Activated T-cell treated with anti-CD3 and anti-CD28 coated beads, Interleukin-2, amount 50 U/mL, for 72 hours (primary cell): ENCODE data around the gene POLR2A. TPM values are rescaled to one million over a fixed set of nuclear protein-coding genes. Genes with fewer than 3 reads are reported as not detected.
A peak's percentile ranks its signal among the peaks of the same experiment; 100 is the strongest.

Experiments used
- ATAC-seq, 2 donors: fragments of 150-1000 bp; cut with Tn5 transposase; replicated peaks in 1 of 2; 2 replicates each; pipeline ENCODE4 v1.10.0; 2021; ENCODE audit warnings: moderate library complexity in 2 of 2, mild to moderate bottlenecking in 1 of 2
- DNase-seq, 2 donors: peaks; one replicate each; pipeline ENCODE4 v3.0.0; 2021 to 2022; ENCODE audit warnings: mixed read lengths in 1 of 2
- H3K27ac Mint-ChIP-seq: one replicate; pipeline ENCODE4 v1.8.0; 2022; ENCODE audit warnings: mild to moderate bottlenecking, moderate library complexity, mixed read lengths
- H3K27me3 Mint-ChIP-seq: one replicate; pipeline ENCODE4 v1.8.0; 2022; ENCODE audit warnings: low read depth, mixed read lengths
- H3K36me3 Mint-ChIP-seq, 2 donors: one replicate each; pipeline ENCODE4 v1.8.0; 2022; ENCODE audit warnings: mixed read lengths in 2 of 2, mild to moderate bottlenecking in 1 of 2; ENCODE audit not compliant: insufficient read depth in 2 of 2
- H3K4me1 Mint-ChIP-seq: one replicate; pipeline ENCODE4 v1.8.0; 2022; ENCODE audit warnings: low read depth, mixed read lengths
- H3K4me3 Mint-ChIP-seq, 2 donors: one replicate each; pipeline ENCODE4 v1.8.0; 2022; ENCODE audit warnings: mild to moderate bottlenecking in 2 of 2, mixed read lengths in 2 of 2, moderate library complexity in 2 of 2
- H3K9me3 Mint-ChIP-seq, 2 donors: one replicate each; pipeline ENCODE4 v1.8.0; 2022; ENCODE audit warnings: mixed read lengths in 2 of 2
- total RNA-seq, 2 donors: library from RNA; stranded (reverse); gene quantifications; one replicate each; pipeline ENCODE4 v1.2.3, GENCODE V29; 2022

The POLR2A gene
- total RNA-seq, 2 donors from 2014 or later = 211 to 249 TPM

DNA sequence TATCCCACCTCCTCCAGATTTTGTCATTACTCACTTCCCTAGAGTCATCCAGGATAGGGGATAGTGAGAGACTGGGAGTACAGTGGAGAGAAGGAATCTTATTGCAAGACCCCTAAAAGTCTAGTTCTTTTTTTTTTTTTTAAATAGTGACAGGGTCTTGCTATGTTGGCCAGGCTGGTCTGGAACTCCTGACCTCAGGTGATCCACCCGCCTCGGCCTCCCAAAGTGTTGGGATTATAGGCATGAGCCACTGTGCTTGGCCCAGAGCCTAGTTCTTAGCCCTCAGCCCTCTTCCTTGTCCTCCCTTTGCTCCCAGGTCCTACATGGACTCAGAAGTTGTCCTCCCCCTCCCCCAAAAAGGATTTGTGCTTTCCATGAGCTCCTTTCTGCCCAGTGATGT, 42.0 kb upstream of the POLR2A start:
- DNase-seq = no peak
- Mint-ChIP-seq H3K27ac (no peak overlapping the region), H3K4me1 (peaks cover 48% of the 10 kb centered on the region), H3K36me3 (peaks cover 2 to 6% of the 10 kb centered on the region in 2 donors), H3K9me3 (no peaks in the 10 kb centered on the region), H3K27me3 (peaks cover 75% of the 10 kb centered on the region), H3K4me3 (no peak overlapping the region)
- no peak for ATAC-seq

DNA sequence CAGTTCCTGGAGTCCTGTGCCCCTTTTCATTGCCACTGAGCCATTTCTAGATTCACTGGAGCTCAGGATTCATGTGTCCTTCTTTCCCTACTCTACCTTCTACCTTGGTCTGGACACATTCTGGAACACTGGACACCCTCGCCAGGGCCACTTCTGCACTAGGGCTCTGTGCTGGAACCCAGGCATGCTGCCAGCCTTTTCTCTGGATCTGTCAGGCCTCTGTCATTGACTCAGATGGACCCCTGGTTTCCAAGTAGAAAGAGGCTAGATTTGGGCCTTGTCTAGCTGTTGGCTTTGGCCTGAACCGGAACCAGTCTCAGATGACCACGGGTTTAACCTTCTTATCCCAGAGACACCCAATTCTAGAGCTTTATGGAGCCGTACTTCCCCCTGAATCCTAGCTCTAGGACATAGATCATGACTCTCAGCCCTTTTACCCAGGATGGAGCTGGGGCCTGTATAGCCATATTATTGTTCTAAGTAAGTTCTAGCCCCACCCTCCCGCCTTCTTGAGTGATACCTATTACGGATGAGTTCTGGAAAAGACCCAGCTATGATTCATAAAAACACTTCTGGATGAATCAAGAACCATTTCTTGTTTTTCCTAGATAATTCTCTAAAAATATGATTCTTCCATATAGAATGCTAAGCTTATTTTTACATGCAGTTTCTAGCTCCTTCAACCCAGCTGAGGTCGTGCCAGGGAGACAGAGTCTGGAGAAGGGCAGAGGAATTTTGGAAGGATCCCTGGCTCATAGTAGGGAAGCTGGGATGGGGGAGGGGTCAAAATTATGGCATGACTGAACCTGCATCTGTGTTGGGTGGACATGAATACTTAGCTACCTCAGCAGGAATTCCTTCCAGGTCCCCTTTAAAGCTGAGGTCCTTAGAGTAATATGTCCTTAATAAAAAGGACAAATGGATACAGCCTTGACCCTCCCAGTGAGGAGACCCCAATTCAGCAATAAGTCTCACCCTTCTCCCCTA, 40.4 kb upstream of the POLR2A start:
- Mint-ChIP-seq H3K36me3 (peaks cover 2 to 4% of the 10 kb centered on the region in 2 donors), H3K27me3 (peaks cover 76% of the 10 kb centered on the region), H3K4me3 (no peak overlapping the region), H3K9me3 (peaks cover 0 to 1% of the 10 kb centered on the region in 2 donors), H3K4me1 (peaks cover 39% of the 10 kb centered on the region), H3K27ac (no peak overlapping the region)
- ATAC-seq (no peak), DNase-seq (no peak)

DNA sequence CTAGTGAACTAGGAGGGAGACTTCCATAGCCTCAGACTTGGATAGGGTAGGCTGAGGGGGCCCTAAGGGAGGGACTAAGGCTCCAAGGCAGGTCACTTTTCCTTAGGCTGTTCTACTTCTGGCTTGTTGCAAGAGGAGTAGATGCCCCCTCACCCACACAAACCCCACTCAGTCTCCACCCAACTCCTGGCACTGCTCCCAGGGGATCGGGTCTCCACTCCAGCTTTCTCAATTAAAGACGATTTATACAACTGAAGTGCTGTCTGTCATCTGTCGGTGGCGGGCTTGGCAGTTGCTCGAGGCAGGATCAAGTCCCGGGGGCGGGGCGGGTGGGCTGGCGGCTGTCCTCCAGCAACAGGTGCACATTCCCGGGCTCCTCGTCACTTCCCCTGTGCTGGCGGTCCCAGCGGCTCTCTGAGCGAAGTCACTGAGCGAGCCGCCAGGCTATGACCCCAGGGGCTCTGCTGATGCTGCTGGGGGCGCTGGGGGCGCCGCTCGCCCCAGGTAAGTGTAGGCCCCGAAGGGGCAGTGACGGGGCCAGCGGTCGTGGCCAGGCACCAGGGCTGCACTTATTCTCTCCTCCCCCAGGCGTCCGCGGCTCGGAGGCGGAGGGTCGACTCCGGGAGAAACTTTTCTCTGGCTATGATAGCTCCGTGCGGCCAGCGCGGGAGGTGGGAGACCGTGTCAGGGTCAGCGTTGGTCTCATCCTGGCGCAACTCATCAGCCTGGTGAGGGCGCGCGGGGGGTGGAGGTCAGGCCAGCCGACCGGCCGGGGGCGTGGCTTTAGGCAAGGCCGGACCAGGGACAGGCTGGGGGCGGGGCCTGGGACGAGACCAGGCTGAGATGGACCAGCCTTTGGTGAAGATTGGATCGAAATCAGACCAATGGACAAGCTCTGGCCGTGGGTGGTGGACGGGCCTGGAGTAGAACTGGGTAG, 39.2 kb upstream of the POLR2A start, which contains the start of gene CHRNB1:
CHRNB1 (plus strand) TSS at position 380 of the 937 bp plus-strand sequence; CDS start at position 447, 67 bp downstream.
- ATAC-seq (peak; percentile 35 to 68), DNase-seq (peak; percentile 36 to 43)
- H3K36me3 Mint-ChIP-seq = peaks cover 2 to 5% of the 10 kb centered on the region in 2 donors
- H3K27me3 Mint-ChIP-seq = peaks cover 70% of the 10 kb centered on the region
- H3K4me1 Mint-ChIP-seq = peaks cover 33% of the 10 kb centered on the region
- H3K4me3 Mint-ChIP-seq = peak within 1 kb of the TSS; percentile 82 to 83
- no peak within 1 kb of the TSS for H3K27ac Mint-ChIP-seq
- H3K9me3 Mint-ChIP-seq = peaks cover 0 to 1% of the 10 kb centered on the region in 2 donors

GRCh38 chr17:7445619-7445968, 38.6 kb upstream of the POLR2A start:
- peak; percentile 71 to 84 for ATAC-seq
- peak; percentile 39 to 50 for DNase-seq
- Mint-ChIP-seq H3K4me3 (peak overlapping the region; percentile 82 to 83), H3K27me3 (peaks cover 64% of the 10 kb centered on the region), H3K27ac (no peak overlapping the region), H3K36me3 (peaks cover 0 to 3% of the 10 kb centered on the region in 2 donors), H3K4me1 (peaks cover 26% of the 10 kb centered on the region), H3K9me3 (peaks cover 0 to 1% of the 10 kb centered on the region in 2 donors)

- Mint-ChIP-seq H3K27me3 (peaks cover 39% of the 10 kb centered on the region), H3K9me3 (peaks cover 0 to 1% of the 10 kb centered on the region in 2 donors), H3K36me3 (peaks cover 0 to 3% of the 10 kb centered on the region in 2 donors), H3K27ac (no peak overlapping the region), H3K4me3 (no peak overlapping the region), H3K4me1 (peaks cover 24% of the 10 kb centered on the region)
- no peak for ATAC-seq
- DNase-seq = no peak
Observed at GRCh38 chr17:7448461-7448860, 35.7 kb upstream of the POLR2A start.

GRCh38 chr17:7459961-7460545, 24.1 kb upstream of the POLR2A start:
- H3K4me1 Mint-ChIP-seq = peaks cover 17% of the 10 kb centered on the region
- no peaks in the 10 kb centered on the region for H3K27me3 Mint-ChIP-seq
- DNase-seq (no peak), ATAC-seq (no peak)
- H3K27ac Mint-ChIP-seq = no peak overlapping the region
- no peak overlapping the region for H3K4me3 Mint-ChIP-seq
- H3K36me3 Mint-ChIP-seq = peaks cover 4 to 7% of the 10 kb centered on the region in 2 donors
- H3K9me3 Mint-ChIP-seq = no peaks in the 10 kb centered on the region

DNA sequence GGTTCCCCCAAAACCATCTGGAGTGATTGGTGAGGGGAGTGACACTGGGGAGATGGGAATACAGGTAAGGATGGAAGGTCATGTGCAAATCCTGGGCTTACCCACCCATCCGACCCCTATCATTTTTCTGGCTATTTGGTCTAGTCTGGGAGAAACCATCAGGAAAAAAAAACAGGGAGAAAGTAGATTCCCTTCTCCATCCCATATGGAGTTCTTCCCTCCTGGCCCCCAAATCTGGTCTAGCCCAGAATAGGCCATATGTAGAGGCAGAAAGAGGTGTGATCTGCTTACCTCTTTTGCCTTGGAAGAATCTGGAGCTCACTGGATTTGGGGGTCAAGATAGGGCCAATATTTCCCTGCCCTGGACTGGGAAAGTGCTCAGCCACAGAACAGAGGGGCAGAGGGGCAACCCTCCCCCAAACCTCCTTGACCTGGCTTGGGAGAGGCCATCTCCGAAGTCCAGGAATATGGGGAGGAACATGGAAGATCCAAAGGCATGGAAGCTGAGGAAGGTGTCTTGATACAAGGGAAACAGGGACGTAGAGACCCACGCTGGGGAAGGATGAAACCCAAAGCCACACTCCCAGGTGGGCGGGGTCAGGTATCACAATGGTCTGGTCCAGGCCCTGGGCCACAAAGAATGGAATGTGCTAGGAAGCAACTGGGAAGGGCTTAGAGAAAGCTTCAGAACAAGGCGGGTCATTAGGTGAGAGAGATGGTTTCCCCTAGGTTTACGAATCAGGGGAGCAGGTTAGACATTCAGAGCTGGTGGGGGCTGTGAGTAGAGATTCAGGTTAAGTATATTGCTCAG, 23.1 kb upstream of the POLR2A start:
- Mint-ChIP-seq H3K4me1 (peaks cover 13% of the 10 kb centered on the region), H3K36me3 (peaks cover 0 to 1% of the 10 kb centered on the region in 2 donors), H3K4me3 (no peak overlapping the region), H3K9me3 (no peaks in the 10 kb centered on the region), H3K27me3 (no peaks in the 10 kb centered on the region), H3K27ac (peak overlapping the region; percentile 29)
- ATAC-seq (no peak), DNase-seq (no peak)

DNA sequence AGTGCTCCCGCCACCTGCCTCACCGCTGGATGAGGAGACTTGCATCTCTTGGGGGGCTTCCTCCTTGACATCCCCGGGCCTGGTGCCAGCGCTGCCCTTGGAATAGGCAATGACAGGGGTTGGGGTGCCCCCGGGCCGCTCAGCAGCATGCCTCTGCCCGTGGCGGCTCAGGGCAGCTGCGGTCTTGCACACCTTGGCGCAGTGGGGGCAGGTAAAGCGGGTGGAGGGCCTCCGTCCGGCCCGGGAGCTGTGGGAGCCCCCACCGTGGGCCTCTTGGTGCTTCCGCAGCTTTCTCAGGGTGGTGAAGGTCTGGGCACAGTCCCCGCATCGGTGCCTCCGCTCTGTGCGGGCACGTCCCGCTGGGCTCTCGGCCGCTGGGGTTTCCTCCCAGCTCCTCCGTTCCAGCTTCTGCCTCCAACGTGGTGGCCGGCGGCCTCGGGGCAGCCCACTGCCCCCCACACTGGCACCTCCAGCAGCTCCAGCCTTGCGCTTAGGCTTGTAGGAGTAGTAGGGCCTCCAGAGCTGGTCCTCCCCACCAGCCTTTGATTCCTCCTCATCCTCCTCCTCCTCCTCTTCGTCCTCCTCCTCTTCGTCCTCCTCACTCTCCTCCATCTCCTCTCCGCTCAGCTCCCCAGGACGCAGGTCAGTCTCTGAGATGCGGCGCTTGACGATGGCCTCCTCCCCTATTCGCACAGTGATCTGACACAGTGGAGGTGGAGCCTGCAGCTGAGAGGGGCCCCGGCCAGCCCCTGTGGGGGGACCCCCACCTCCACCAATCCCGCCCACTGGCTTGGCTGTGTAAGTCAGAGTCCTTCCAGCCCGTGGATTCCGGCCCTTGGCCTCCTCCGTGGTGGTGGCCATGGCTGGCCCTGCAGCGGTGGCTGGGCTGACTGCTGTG, 21.4 kb upstream of the POLR2A start:
- no peak overlapping the region for H3K4me3 Mint-ChIP-seq
- no peaks in the 10 kb centered on the region for H3K36me3 Mint-ChIP-seq
- ATAC-seq (no peak), DNase-seq (no peak)
- H3K9me3 Mint-ChIP-seq = no peaks in the 10 kb centered on the region
- H3K27me3 Mint-ChIP-seq = no peaks in the 10 kb centered on the region
- peaks cover 9% of the 10 kb centered on the region for H3K4me1 Mint-ChIP-seq
- no peak overlapping the region for H3K27ac Mint-ChIP-seq

DNA sequence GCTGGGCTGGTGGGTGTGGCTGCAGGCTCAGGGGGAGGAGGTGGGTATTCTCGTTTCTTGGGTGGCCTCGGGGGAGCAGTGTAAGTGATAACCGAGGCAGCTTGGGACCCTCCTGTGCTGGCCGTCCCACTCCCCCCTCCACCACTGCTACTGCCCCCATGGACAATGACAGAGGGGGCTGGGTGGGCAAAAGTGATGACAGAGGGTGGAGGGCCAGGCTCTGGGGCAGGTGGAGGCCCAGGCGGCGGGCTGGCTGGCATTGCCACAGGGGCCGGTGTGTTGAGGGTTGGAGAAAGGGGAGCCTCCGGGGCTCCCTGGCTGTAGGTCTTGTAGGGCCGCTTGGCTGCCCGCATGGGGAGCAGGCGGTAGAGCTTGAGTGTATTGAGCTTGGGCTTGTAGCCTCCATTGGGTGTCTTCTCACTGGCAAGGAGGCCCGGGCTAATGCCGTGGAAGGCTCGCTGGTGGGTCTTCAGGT, 20.8 kb upstream of the POLR2A start:
- no peaks in the 10 kb centered on the region for H3K27me3 Mint-ChIP-seq
- no peaks in the 10 kb centered on the region for H3K9me3 Mint-ChIP-seq
- H3K27ac Mint-ChIP-seq = no peak overlapping the region
- peaks cover 10% of the 10 kb centered on the region for H3K4me1 Mint-ChIP-seq
- DNase-seq = no peak
- no peak overlapping the region for H3K4me3 Mint-ChIP-seq
- no peak for ATAC-seq
- peaks cover 0 to 1% of the 10 kb centered on the region in 2 donors for H3K36me3 Mint-ChIP-seq

DNA sequence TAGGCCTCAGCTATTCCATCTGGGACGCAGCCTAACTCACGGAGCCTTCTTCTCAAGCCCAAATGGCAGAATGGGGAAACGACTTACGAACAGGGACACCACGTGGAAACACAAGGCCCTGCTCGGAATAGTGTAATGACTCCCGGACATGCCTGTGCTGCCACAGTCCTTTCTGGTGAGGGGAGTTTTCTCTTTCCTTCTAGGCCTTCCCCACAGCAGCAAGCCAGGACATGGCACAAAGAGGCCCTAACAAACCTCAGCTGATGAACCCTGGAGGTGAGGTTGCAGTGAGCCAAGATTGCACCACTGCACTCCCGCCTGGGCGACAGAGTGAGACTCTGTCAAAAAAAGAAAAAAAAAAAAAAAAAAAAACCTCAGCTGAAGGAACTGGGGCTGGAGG, 20.1 kb upstream of the POLR2A start:
- Mint-ChIP-seq H3K9me3 (no peaks in the 10 kb centered on the region), H3K4me3 (no peak overlapping the region), H3K36me3 (peaks cover 0 to 1% of the 10 kb centered on the region in 2 donors), H3K27ac (no peak overlapping the region), H3K4me1 (peaks cover 10% of the 10 kb centered on the region), H3K27me3 (no peaks in the 10 kb centered on the region)
- no peak for ATAC-seq
- no peak for DNase-seq

- Mint-ChIP-seq H3K27ac (no peak overlapping the region), H3K27me3 (no peaks in the 10 kb centered on the region), H3K36me3 (peaks cover 0 to 1% of the 10 kb centered on the region in 2 donors), H3K4me1 (peaks cover 10% of the 10 kb centered on the region), H3K9me3 (no peaks in the 10 kb centered on the region), H3K4me3 (no peak overlapping the region)
- DNase-seq = no peak
- ATAC-seq = no peak
Observed at GRCh38 chr17:7465597-7466275, 18.4 kb upstream of the POLR2A start.
